Mononuclear cell (primary cell): Measurements from ENCODE around the gene LAMB1. TPM values are rescaled to one million over a fixed set of nuclear protein-coding genes. Genes with fewer than 3 reads are reported as not detected.
"Not testable (repeated sequence)": the region's sequence is repeated elsewhere in the genome, so short reads cannot be mapped to it uniquely, and the experiment has no call there.

Experiments
- H3K27me3 ChIP-seq: 2 replicates; pipeline ENCODE4 v1.6.0; 2011; ENCODE audit warnings: low read length, control low read depth; ENCODE audit not compliant: insufficient read depth
- H3K4me1 ChIP-seq: 2 replicates; pipeline ENCODE4 v1.5.1; 2011; ENCODE audit warnings: mild to moderate bottlenecking, low read length, control low read depth; ENCODE audit not compliant: insufficient read depth
- H3K4me3 ChIP-seq: 2 replicates; pipeline ENCODE4 v1.5.1; 2011; ENCODE audit warnings: mild to moderate bottlenecking, low read length, moderate library complexity
- H3K9me3 ChIP-seq: 2 replicates; pipeline ENCODE4 v1.5.1; 2011; ENCODE audit warnings: low read depth, mild to moderate bottlenecking, control low read depth, low read length
- total RNA-seq: library from RNA; depleted of rRNA; stranded (reverse); fragments of >200 nt; gene quantifications from one replicate; pipeline ENCODE4 v1.2.3, GENCODE V29; 2012

LAMB1 gene
- total RNA-seq, 1 donor, result 0.10 TPM

GRCh38 chr7:107918948-107919347 lies 84.0 kb downstream of the LAMB1 start:
- Histone ChIP-seq H3K4me3 (no peak overlapping the region), H3K4me1 (peaks cover 3% of the 10 kb centered on the region), H3K27me3 (no peaks in the 10 kb centered on the region), H3K9me3 (no peaks in the 10 kb centered on the region)

DNA sequence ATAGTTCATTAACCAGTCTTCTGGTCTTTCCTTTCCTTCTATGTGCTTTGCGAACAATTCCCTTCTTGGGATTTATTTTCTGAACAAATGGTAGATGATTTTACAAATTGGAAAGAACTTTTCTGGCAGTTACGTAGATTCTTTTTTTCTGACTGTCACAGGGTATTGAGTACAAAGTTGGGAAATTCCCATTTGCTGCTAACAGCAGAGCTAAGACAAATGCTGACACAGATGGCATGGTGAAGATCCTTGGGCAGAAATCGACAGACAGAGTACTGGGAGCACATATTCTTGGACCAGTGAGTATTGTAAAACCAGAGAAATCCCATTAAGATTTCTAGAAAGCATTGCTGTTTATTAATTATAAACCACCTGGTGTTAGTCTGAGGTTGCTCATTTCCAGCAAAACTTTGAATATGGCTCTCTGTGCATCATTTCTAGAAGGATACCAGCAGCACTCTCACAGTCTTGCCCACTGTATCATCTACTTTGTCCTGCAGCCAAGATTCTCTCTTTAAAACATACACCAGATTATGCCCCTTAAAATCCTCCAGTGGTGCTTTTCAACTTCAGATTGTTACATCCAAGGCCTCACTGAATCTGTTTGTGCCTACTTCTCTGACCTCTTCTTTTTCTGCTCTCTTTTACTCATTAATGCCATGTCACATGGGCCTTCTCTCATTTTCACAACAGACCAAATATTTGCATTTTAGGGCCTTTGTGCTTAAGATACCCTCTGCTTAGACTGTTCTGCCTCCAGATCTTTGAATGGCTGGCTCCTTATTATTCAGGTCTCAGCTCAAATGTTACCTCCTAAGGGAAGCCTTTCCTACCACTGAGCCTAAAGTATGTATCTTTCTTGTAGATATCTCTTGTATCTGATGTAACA lies 85.0 kb downstream of the LAMB1 start:
- H3K9me3 ChIP-seq, result no peaks in the 10 kb centered on the region
- H3K4me1 ChIP-seq, result peaks cover 8% of the 10 kb centered on the region
- no peaks in the 10 kb centered on the region for H3K27me3 ChIP-seq
- no peak overlapping the region for H3K4me3 ChIP-seq

GRCh38 chr7:107915541-107915940 lies 87.4 kb downstream of the LAMB1 start:
- no peaks in the 10 kb centered on the region for H3K27me3 ChIP-seq
- H3K9me3 ChIP-seq, result no peaks in the 10 kb centered on the region
- peaks cover 8% of the 10 kb centered on the region for H3K4me1 ChIP-seq
- H3K4me3 ChIP-seq, result no peak overlapping the region

- H3K4me1 ChIP-seq, result peaks cover 8% of the 10 kb centered on the region
- H3K27me3 ChIP-seq, result no peaks in the 10 kb centered on the region
- no peaks in the 10 kb centered on the region for H3K9me3 ChIP-seq
- H3K4me3 ChIP-seq, result no peak overlapping the region
Measured at GRCh38 chr7:107914831-107915230, 88.1 kb downstream of the LAMB1 start.

DNA sequence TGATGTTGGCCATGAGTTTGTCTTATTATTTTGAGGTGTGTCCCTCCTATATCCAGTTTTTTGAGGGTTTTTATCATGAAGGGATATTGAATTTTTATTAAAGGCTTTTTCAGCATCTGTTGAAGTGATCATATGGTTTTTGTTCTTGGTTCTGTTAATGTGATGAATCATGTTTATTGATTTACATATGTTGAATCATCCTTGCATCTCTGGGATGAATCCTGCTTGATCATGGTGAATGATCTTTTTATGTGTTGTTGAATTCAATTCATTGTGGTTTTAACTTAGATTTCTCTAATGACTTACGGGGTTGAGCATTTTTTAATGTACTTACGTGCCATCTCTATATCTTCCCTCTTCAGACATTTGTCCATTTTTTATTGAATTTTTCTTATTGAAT lies 89.1 kb downstream of the LAMB1 start:
- Histone ChIP-seq H3K9me3 (no peaks in the 10 kb centered on the region), H3K4me1 (peaks cover 8% of the 10 kb centered on the region), H3K4me3 (no peak overlapping the region), H3K27me3 (no peaks in the 10 kb centered on the region)

DNA sequence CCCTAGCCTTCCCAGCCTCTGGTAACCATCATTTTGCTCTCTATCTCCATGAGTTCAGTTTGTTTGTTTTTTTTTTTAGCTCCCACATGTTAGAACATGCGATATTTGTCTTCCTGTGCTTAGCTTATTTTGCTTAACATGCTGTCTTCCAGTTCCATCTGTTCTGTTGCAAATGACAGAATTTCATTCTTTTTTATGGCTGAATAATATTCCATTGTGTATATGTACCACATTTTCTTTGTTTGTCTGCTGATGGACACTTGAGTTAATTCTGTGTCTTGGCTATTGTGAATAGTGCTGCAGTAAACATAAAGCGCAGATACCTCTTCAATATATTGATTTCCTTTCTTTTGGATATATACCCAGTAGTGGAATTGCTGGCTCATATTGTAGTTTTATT lies 91.0 kb downstream of the LAMB1 start:
- H3K4me3 ChIP-seq, result no peak overlapping the region
- H3K27me3 ChIP-seq, result no peaks in the 10 kb centered on the region
- H3K9me3 ChIP-seq, result no peaks in the 10 kb centered on the region
- peaks cover 16% of the 10 kb centered on the region for H3K4me1 ChIP-seq

DNA sequence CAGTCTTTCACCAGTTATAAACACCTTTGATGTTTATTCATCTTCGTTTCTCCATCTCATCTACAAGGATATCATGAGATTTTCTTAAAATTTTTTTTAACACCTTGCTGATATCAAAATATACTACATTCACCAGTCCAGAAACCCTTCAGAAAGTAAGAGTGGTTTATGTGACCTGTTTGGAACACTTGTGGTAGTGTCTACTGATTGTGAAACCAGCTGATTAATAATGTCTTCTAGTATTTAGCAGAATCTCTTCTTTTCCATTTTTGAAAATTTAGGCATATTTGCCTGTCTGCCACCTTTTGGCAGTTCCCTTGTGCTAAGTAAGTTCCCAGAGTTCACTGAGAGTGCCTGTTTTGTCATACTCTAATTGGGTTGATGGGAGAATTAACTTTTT lies 93.5 kb downstream of the LAMB1 start:
- H3K4me3 ChIP-seq, result no peak overlapping the region
- peaks cover 19% of the 10 kb centered on the region for H3K4me1 ChIP-seq
- H3K27me3 ChIP-seq, result no peaks in the 10 kb centered on the region
- H3K9me3 ChIP-seq, result no peaks in the 10 kb centered on the region

DNA sequence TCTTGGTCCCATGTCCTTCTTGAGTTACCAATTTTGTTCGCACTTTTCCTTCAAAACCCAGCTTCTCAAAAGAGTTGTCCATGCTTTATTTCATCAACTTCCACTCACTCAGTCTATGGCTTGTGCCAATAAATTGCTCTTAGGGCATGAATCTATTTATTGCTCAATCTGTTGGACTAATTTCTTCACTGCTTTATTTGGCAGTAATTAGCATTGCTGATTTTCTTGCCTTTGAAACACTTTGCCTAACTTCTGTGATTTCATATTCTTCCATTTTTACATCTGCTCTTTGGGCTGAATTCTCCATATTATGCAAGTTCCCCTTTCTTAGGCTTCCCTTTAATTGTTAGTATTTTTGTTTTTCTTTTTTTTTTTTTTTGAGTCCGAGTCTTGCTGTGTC lies 95.2 kb downstream of the LAMB1 start:
- no peaks in the 10 kb centered on the region for H3K9me3 ChIP-seq
- H3K4me3 ChIP-seq, result no peak overlapping the region

DNA sequence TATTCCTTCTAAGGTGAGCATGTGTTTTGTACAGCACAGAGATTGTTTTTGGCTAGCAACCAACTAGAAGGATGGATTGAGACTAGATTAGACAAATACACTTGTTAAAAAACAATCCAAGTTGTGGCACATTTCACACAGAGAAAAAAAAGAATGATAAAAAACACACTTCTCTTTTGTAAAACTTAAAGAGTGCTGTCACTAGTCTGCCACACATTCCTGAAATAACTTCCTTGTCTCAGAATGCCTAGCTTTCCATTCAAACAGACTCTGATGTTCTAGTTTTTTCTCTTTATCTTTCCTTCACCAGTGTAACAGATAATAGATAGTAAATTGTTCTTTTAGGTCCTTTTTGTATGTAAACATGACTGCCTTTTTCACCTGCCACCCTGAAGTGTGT lies 100.6 kb downstream of the LAMB1 start:
- no peaks in the 10 kb centered on the region for H3K27me3 ChIP-seq
- H3K4me1 ChIP-seq, result peaks cover 15% of the 10 kb centered on the region
- no peaks in the 10 kb centered on the region for H3K9me3 ChIP-seq
- H3K4me3 ChIP-seq, result no peak overlapping the region

More for the DNA sequence above, 95.2 kb downstream of the LAMB1 start:
- Histone ChIP-seq H3K4me1 (peaks cover 15% of the 10 kb centered on the region), H3K27me3 (no peaks in the 10 kb centered on the region)

DNA sequence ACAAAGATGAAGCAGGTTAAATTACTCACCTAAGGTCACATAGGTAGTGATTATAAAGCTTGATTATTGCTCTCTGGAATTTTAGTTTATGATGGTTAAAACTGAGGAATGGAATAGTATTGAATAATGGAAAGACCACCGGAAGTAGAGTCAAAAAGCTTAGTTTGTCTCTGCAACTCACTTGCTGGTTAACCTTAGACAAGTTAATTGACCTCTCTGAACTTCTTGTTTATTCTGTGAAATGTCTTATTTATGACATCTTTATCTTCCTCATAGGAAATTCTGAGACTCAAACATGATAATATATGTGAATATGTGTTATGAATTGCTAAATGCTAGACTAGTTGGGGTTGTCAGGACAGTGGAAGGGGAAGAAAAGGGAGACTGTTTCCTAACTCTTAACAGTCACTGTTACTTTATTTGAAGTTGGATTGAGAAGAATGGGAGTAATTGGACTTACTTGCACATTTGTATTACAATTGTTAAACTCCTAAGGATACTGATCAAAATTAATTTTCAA lies 102.4 kb downstream of the LAMB1 start:
- Histone ChIP-seq H3K27me3 (no peaks in the 10 kb centered on the region), H3K9me3 (no peaks in the 10 kb centered on the region)

DNA sequence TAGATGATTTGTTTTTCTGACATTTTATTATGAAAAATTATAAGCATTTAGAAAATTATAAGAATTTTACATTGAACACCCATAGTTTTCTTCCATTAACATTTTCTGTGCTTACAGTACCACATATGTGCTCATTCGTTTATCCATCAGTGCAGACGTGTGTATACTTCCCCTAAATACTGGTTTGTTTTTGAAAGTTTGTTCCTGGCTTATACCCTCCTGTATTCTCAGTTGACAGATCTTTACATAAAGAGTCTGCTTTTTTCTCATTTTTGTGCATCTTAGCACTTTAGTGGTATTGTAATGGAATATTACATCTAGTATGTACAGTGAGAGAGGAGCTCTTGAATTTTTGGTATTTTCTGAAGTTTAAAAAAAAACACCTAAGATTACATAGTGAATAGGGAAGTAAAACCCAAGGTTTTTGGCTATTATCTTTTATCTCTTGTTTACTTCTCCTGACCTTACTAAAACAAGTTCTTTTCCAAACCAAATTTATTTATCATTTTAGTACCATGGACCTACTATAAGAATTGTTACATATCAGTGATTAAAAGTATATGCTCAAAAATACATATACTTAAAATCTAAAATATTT lies 103.9 kb downstream of the LAMB1 start:
- H3K4me1 ChIP-seq, result peaks cover 10% of the 10 kb centered on the region
- no peaks in the 10 kb centered on the region for H3K27me3 ChIP-seq
- no peak overlapping the region for H3K4me3 ChIP-seq
- no peaks in the 10 kb centered on the region for H3K9me3 ChIP-seq

More for the DNA sequence above, 102.4 kb downstream of the LAMB1 start:
- H3K4me1 ChIP-seq, result peaks cover 10% of the 10 kb centered on the region
- H3K4me3 ChIP-seq, result no peak overlapping the region

DNA sequence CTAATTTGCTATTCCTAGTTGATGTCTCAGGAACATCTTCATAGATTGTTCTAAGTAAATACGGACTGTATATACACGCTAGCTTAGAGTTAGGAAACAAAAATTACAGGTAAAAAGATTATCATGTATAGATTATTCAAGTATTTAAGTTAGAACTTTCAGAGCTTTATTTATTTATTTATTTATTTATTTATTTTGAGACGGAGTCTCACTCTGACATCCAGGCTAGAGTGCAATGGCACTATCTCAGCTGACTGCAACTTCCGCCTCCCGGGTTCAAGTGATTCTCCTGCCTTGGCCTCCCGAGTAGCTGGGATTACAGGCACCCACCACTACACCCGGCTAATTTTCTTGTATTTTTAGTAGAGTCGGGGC lies 110.6 kb downstream of the LAMB1 start:
- H3K9me3 ChIP-seq, H3K27me3 ChIP-seq: not testable (repeated sequence)
- peak overlapping the region; percentile 66 for H3K4me3 ChIP-seq
- peaks cover 32% of the 10 kb centered on the region for H3K4me1 ChIP-seq

DNA sequence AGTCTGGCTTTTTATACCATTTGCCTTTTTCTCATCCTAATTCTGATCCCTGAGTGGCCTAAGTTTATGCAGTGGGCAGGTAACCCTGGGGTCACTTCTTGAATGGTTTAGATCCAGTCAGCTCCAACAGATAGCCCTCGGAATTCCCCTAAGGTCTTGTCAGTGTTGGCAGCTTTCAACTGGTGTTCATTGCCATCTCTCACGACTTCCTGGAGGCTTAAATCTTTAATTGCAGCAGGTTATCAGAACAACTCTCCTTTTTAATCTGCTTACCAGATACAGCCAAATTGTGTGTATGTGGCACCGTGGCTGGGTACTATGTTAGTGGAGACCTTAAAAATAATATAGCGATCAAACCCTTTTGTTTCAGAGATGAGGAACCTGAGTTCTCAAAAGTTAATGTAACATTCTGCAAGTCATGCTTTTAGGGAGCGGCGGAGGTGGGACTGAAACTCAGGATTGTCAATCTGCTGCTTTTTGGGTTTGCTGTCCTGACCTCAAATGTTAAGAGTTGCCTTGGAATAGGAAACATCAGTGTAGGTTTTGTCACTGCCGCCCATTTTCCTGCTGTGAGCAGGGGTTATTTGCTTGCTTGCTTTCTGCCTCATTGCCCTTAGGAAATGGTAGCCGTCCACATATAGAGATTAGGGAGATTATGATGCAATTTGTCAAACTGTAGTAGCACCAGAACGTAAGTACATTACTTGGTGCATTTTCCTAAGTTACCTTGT lies 111.2 kb downstream of the LAMB1 start:
- Histone ChIP-seq H3K4me3 (peak overlapping the region; percentile 66), H3K27me3 (no peaks in the 10 kb centered on the region), H3K9me3 (no peaks in the 10 kb centered on the region), H3K4me1 (peaks cover 32% of the 10 kb centered on the region)

DNA sequence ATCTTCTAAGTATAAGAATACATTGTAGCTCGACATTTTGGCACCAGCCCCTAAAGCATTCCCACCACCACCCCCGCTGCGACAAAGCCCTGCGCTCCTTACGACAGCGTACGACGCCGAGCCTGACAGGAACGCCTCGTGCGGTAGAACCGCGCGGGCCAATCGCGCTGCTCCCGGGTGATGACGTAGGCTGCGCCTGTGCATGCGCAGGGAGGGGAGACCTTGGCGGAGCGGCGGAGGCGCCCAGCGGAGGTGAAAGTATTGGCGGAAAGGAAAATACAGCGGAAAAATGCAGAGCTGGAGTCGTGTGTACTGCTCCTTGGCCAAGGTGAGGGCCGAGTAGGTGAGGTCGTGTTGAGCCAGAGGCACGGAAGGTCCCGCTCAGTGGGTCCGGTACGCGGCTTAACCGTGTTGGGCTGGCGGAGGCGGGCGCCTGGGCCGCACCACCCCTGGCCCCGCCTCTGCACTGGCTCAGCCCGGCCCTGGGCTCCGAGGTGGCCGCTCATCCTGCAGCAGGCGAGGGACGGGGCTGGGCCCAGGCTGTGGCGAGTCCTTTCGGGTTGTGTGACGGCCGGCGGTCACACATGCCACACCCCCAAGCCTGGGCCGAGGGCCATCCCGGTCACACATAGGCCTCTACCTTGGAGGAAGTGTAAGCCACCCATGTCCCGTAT lies 111.9 kb downstream of the LAMB1 start, which contains the start of gene DLD:
TSS of gene DLD (plus strand) at position 222 of the 674 bp plus-strand sequence. CDS start at position 290, 68 bp downstream.
- H3K9me3 ChIP-seq, result no peaks in the 10 kb centered on the region
- H3K4me3 ChIP-seq, result peak within 1 kb of the TSS; percentile 66
- H3K4me1 ChIP-seq, result peaks cover 31% of the 10 kb centered on the region
- no peaks in the 10 kb centered on the region for H3K27me3 ChIP-seq
